K562 (cell line): Measurements from ENCODE around the gene HSPB2. TPM values are rescaled to one million over a fixed set of nuclear protein-coding genes. Genes with fewer than 3 reads are reported as not detected.

ENCODE experiments used
- CBX1 ChIP-seq: sonication (generic); IDR thresholded peaks from 2 replicates; pipeline ENCODE4 v1.6.1; 2016; ENCODE audit warnings: antibody characterized with exemption, low read depth, mild to moderate bottlenecking
- CCAR2 ChIP-seq: fragments of 200-400 bp; formaldehyde crosslinking; IDR thresholded peaks from 2 replicates; pipeline ENCODE4 v1.6.1; 2017; ENCODE audit warnings: mild to moderate bottlenecking, low read depth, low read length
- CEBPB ChIP-seq: fragments of 450-650 bp; IDR thresholded peaks from 2 replicates; pipeline ENCODE4 v1.6.1; 2016; ENCODE audit warnings: missing genetic modification characterization, missing compliant biosample characterization
- CREBBP ChIP-seq: IDR thresholded peaks from one replicate; pipeline ENCODE4 v1.6.1; 2012; ENCODE audit warnings: low read depth, mild to moderate bottlenecking, control low read depth, inconsistent platforms, low read length
- DDX20 ChIP-seq: fragments of 450-650 bp; IDR thresholded peaks from 2 replicates; pipeline ENCODE4 v1.6.1; 2016; ENCODE audit warnings: missing genetic modification characterization, low read depth, mild to moderate bottlenecking, missing compliant biosample characterization, moderate library complexity
- FOXA3 ChIP-seq, 2 experiments: fragments of 450-650 bp in 1 of 2; sonication (generic) in 1 of 2; formaldehyde crosslinking; IDR thresholded peaks in 1 of 2; conservative IDR thresholded peaks in 1 of 2; 2 replicates each; pipeline versions ENCODE4 v1.4.0 to v1.8.0; 2020 to 2022; ENCODE audit warnings: mild to moderate bottlenecking in 2 of 2, missing genetic modification reagents in 1 of 2
- HEY1 ChIP-seq: fragments of 250-450 bp; sonication (Bioruptor Pico); IDR thresholded peaks from 2 replicates; pipeline ENCODE4 v1.5.0; 2020; ENCODE audit warnings: mild to moderate bottlenecking, moderate library complexity, borderline replicate concordance
- KLF1 ChIP-seq: fragments of 450-650 bp; IDR thresholded peaks from 2 replicates; pipeline ENCODE4 v1.6.1; 2016; ENCODE audit warnings: missing genetic modification characterization, missing compliant biosample characterization
- L3MBTL2 ChIP-seq: fragments of 450-650 bp; IDR thresholded peaks from 2 replicates; pipeline ENCODE4 v1.6.1; 2016; ENCODE audit warnings: mild to moderate bottlenecking, moderate library complexity
- NBN ChIP-seq: fragments of 450-650 bp; IDR thresholded peaks from 2 replicates; pipeline ENCODE4 v1.6.1; 2016; ENCODE audit warnings: low read depth, mild to moderate bottlenecking
- NEUROD1 ChIP-seq: fragments of 150-350 bp; IDR thresholded peaks from 2 replicates; pipeline ENCODE4 v1.6.1; 2014; ENCODE audit warnings: borderline replicate concordance, low read length, low read depth; ENCODE audit not compliant: partially characterized antibody
- PHF21A ChIP-seq: fragments of 450-650 bp; IDR thresholded peaks from 2 replicates; pipeline ENCODE4 v1.6.1; 2017; ENCODE audit warnings: low read depth, borderline replicate concordance
- POLR2AphosphoS2 ChIP-seq: IDR thresholded peaks from 2 replicates; pipeline ENCODE4 v1.6.1; 2012; ENCODE audit warnings: low read length, improper control_type of control experiment
- ZNF24 ChIP-seq: fragments of 450-650 bp; IDR thresholded peaks from 2 replicates; pipeline ENCODE4 v1.6.1; 2016
- ZNF57 ChIP-seq: fragments of 450-650 bp; formaldehyde crosslinking; IDR thresholded peaks from 2 replicates; pipeline ENCODE4 v1.4.0; 2020; ENCODE audit warnings: mild to moderate bottlenecking, moderate library complexity
- ZNF644 ChIP-seq: fragments of 200-800 bp; sonication (Bioruptor generic); IDR thresholded peaks from 2 replicates; pipeline ENCODE4 v1.6.1; 2016; ENCODE audit warnings: low read depth, missing genetic modification characterization, missing compliant biosample characterization
- ZNF668 ChIP-seq: fragments of 250-450 bp; sonication (Bioruptor Pico); IDR thresholded peaks from 2 replicates; pipeline ENCODE4 v1.8.0; 2022; ENCODE audit warnings: mild to moderate bottlenecking, inconsistent platforms
- ZSCAN29 ChIP-seq: fragments of 450-650 bp; IDR thresholded peaks from 2 replicates; pipeline ENCODE4 v1.6.1; 2017
- polyA plus RNA-seq, 8 experiments: library from polyadenylated mRNA; depleted of rRNA in 4 of 8; stranded (reverse) in 5 of 8; unstranded in 3 of 8; fragments of >200 nt; fragmentation: Nextera tagmentation in 2 of 8; fragmentation: Illumina TruSeq in 1 of 8; extraction: Ambion mirVana in 2 of 8; extraction: Trizol in 1 of 8; gene quantifications; 2 replicates each; pipeline versions ENCODE4 v1.2.1 to v1.2.3, GENCODE V29; 2011 to 2014; ENCODE audit warnings: inconsistent platforms in 1 of 8, missing spikeins in 1 of 8
- total RNA-seq, 7 experiments: library from RNA; depleted of rRNA in 6 of 7; stranded (reverse); fragments of >200 nt in 6 of 7; fragmentation: Illumina TruSeq in 2 of 7; extraction: Trizol in 2 of 7; gene quantifications; 2 replicates each; pipeline versions ENCODE4 v1.2.1 to v1.2.3, GENCODE V29; 2011 to 2021; ENCODE audit warnings: low replicate concordance in 1 of 7
- TF ChIP-seq, protein P1 (sequence below): fragments of 250-450 bp; sonication (Bioruptor Pico); IDR thresholded peaks from 2 replicates; pipeline ENCODE4 v1.4.0; 2020
- TF ChIP-seq, protein P2 (sequence below): fragments of 450-650 bp; formaldehyde crosslinking; IDR thresholded peaks from 2 replicates; pipeline ENCODE4 v1.4.0; 2020; ENCODE audit warnings: mild to moderate bottlenecking, moderate library complexity
- TF ChIP-seq, protein P3 (sequence below), 2 experiments: fragments of 200-800 bp in 1 of 2; sonication (Bioruptor generic) in 1 of 2; sonication (generic) in 1 of 2; formaldehyde crosslinking in 1 of 2; IDR thresholded peaks in 1 of 2; conservative IDR thresholded peaks in 1 of 2; 2 replicates each; pipeline versions ENCODE4 v1.5.0 to v1.6.1; 2016 to 2020; ENCODE audit warnings: missing compliant biosample characterization in 1 of 2, missing genetic modification characterization in 1 of 2, missing genetic modification reagents in 1 of 2
- TF ChIP-seq, protein P4 (sequence below): IDR thresholded peaks from 2 replicates; pipeline ENCODE4 v1.6.1; 2011; ENCODE audit warnings: borderline replicate concordance, low read depth, mild to moderate bottlenecking, moderate library complexity, low read length; ENCODE audit not compliant: insufficient read depth, poor library complexity, severe bottlenecking

Gene HSPB2
- total and polyA plus RNA-seq, 9 of the 15 experiments (the other 6 are each of a cell fraction or from before 2014, with no cell fraction given), result 0.06 to 0.35 (median 0.11) TPM; not detected in 5

DNA sequence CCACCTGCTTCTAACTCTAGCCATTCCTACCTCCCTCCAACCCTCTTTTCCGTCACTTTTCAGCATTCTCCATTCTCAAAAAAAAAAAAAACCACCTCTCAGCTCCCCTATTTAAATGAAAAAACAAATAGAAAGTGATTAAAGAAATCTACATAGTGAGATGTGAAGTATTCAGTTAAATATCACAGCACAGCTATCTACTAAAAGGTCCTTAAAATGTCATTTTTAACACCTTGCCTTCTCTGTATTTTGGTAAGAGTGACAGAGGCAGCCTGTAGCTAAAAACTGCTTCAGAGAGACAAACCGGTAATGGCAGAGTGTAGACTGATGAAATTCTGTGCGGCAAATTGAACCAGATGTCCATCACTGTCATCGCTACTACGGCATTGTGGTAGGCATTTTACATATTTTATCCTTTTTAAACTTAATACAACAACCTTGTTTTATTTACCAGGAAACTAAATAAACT lies 40.8 kb upstream of the HSPB2 start (continued):
- TF ChIP-seq, protein P1, sequence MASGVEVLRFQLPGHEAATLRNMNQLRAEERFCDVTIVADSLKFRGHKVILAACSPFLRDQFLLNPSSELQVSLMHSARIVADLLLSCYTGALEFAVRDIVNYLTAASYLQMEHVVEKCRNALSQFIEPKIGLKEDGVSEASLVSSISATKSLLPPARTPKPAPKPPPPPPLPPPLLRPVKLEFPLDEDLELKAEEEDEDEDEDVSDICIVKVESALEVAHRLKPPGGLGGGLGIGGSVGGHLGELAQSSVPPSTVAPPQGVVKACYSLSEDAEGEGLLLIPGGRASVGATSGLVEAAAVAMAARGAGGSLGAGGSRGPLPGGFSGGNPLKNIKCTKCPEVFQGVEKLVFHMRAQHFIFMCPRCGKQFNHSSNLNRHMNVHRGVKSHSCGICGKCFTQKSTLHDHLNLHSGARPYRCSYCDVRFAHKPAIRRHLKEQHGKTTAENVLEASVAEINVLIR (CRISPR knock-in tag), result no peak
- TF ChIP-seq ZNF24 (no peak), DDX20 (no peak), KLF1 (tag) (no peak), ZNF57 (CRISPR knock-in tag) (no peak), POLR2AphosphoS2 (no peak), ZNF668 (no peak), ZNF644 (no peak), ZSCAN29 (peak; percentile 51; the same call in 1 of the 2 replicates), FOXA3 (CRISPR knock-in tag; conservative IDR thresholded peaks at IDR 0.05 in 1 of 2, IDR thresholded peaks at IDR 0.05 in 1 of 2) (no peak), HEY1 (CRISPR knock-in tag) (no peak), CREBBP (no peak), NEUROD1 (no peak), CCAR2 (no peak), PHF21A (no peak), L3MBTL2 (no peak), NBN (no peak), CBX1 (no peak), CEBPB (tag) (no peak)
- TF ChIP-seq, protein P2, sequence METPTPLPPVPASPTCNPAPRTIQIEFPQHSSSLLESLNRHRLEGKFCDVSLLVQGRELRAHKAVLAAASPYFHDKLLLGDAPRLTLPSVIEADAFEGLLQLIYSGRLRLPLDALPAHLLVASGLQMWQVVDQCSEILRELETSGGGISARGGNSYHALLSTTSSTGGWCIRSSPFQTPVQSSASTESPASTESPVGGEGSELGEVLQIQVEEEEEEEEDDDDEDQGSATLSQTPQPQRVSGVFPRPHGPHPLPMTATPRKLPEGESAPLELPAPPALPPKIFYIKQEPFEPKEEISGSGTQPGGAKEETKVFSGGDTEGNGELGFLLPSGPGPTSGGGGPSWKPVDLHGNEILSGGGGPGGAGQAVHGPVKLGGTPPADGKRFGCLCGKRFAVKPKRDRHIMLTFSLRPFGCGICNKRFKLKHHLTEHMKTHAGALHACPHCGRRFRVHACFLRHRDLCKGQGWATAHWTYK, result no peak
- TF ChIP-seq, protein P3, sequence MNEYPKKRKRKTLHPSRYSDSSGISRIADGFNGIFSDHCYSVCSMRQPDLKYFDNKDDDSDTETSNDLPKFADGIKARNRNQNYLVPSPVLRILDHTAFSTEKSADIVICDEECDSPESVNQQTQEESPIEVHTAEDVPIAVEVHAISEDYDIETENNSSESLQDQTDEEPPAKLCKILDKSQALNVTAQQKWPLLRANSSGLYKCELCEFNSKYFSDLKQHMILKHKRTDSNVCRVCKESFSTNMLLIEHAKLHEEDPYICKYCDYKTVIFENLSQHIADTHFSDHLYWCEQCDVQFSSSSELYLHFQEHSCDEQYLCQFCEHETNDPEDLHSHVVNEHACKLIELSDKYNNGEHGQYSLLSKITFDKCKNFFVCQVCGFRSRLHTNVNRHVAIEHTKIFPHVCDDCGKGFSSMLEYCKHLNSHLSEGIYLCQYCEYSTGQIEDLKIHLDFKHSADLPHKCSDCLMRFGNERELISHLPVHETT (CRISPR knock-in tag; conservative IDR thresholded peaks at IDR 0.05 in 1 of 2, IDR thresholded peaks at IDR 0.05 in 1 of 2), result peak in 1 of 2 experiments; percentile 26; a peak in 2 of 4 replicates
- TF ChIP-seq, protein P4, sequence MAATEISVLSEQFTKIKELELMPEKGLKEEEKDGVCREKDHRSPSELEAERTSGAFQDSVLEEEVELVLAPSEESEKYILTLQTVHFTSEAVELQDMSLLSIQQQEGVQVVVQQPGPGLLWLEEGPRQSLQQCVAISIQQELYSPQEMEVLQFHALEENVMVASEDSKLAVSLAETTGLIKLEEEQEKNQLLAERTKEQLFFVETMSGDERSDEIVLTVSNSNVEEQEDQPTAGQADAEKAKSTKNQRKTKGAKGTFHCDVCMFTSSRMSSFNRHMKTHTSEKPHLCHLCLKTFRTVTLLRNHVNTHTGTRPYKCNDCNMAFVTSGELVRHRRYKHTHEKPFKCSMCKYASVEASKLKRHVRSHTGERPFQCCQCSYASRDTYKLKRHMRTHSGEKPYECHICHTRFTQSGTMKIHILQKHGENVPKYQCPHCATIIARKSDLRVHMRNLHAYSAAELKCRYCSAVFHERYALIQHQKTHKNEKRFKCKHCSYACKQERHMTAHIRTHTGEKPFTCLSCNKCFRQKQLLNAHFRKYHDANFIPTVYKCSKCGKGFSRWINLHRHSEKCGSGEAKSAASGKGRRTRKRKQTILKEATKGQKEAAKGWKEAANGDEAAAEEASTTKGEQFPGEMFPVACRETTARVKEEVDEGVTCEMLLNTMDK, result no peak
